Brain pericyte (primary cell): Measurements from ENCODE around the gene C5AR2.
"Not testable (repeated sequence)": the region's sequence is repeated elsewhere in the genome, so short reads cannot be mapped to it uniquely, and the experiment has no call there.

Source experiments
- DNase-seq: peaks from one replicate; pipeline ENCODE4 v3.0.0-alpha.2; 2012; ENCODE audit warnings: low read depth, low spot score

Gene C5AR2

GRCh38 chr19:47363758-47364531 is 32.0 kb downstream of the C5AR2 start:
- no peak for DNase-seq

GRCh38 chr19:47365455-47365854 is 33.5 kb downstream of the C5AR2 start:
- DNase-seq, result not testable (repeated sequence)

- DNase-seq, result peak; percentile 92
These were observed 38.2 kb downstream of the C5AR2 start for GRCh38 chr19:47370045-47370611.

GRCh38 chr19:47371261-47371660 is 39.3 kb downstream of the C5AR2 start:
- no peak for DNase-seq

- no peak for DNase-seq
These were observed 40.6 kb downstream of the C5AR2 start for GRCh38 chr19:47372603-47373002.

GRCh38 chr19:47373246-47374240 is 41.6 kb downstream of the C5AR2 start:
- DNase-seq, result no peak

- no peak for DNase-seq
These were observed 43.1 kb downstream of the C5AR2 start for GRCh38 chr19:47374876-47375693.

GRCh38 chr19:47375694-47376588 is 44.0 kb downstream of the C5AR2 start:
- DNase-seq, result no peak

- no peak for DNase-seq
These were observed 44.7 kb downstream of the C5AR2 start for GRCh38 chr19:47376589-47377144.

- DNase-seq, result no peak
These were observed 45.3 kb downstream of the C5AR2 start for GRCh38 chr19:47377208-47377701.

- DNase-seq, result no peak
These were observed 45.8 kb downstream of the C5AR2 start for GRCh38 chr19:47377801-47378200.

GRCh38 chr19:47378246-47378645 is 46.3 kb downstream of the C5AR2 start:
- DNase-seq, result no peak

- no peak for DNase-seq
These were observed 47.5 kb downstream of the C5AR2 start for GRCh38 chr19:47379381-47379938.

GRCh38 chr19:47380559-47380958 is 48.6 kb downstream of the C5AR2 start:
- DNase-seq, result no peak

GRCh38 chr19:47381121-47381520 is 49.1 kb downstream of the C5AR2 start:
- DNase-seq, result no peak

- DNase-seq, result no peak
These were observed 49.8 kb downstream of the C5AR2 start for GRCh38 chr19:47381653-47382279.

GRCh38 chr19:47383890-47384289 is 51.9 kb downstream of the C5AR2 start:
- DNase-seq, result not testable (repeated sequence)

- not testable (repeated sequence) for DNase-seq
These were observed 52.6 kb downstream of the C5AR2 start for GRCh38 chr19:47384533-47384932.

GRCh38 chr19:47386582-47386981 is 54.6 kb downstream of the C5AR2 start:
- DNase-seq, result not testable (repeated sequence)
